ENCODE data around the gene EFNB2.

- TF ChIP-seq REST (IDR thresholded peaks at IDR 0.05) = no peak
- no peak for TF ChIP-seq MAX (IDR thresholded peaks at IDR 0.05)
- TF ChIP-seq CTCF (IDR thresholded peaks at IDR 0.05; ENCODE audit: low read depth, low read length, missing input control) = no peak
- TF ChIP-seq GABPA (IDR thresholded peaks at IDR 0.05 in 1 of 2, conservative IDR thresholded peaks at IDR 0.05 in 1 of 2) = no peak
- TF ChIP-seq, protein P1, sequence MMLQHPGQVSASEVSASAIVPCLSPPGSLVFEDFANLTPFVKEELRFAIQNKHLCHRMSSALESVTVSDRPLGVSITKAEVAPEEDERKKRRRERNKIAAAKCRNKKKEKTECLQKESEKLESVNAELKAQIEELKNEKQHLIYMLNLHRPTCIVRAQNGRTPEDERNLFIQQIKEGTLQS (IDR thresholded peaks at IDR 0.05) = no peak
- no peak for TF ChIP-seq NR2F2 (IDR thresholded peaks at IDR 0.05)
- no peak for TF ChIP-seq RAD21 (IDR thresholded peaks at IDR 0.05)
These were observed 44.7 kb downstream of the EFNB2 start for GRCh38 chr13:106490569-106491321.

Data from liver (tissue), 3 donors.